ENCODE measurements around the gene MRPL45.
"Not testable (repeated sequence)": the region's sequence is repeated elsewhere in the genome, so short reads cannot be mapped to it uniquely, and the experiment has no call there.

MRPL45 gene

GRCh38 chr17:38296834-38297517 lies at the start of gene MRPL45:
TSS of gene MRPL45 (plus strand) at chr17:38297168. CDS start at chr17:38297184, 16 bp downstream.
- DNase-seq (ENCODE audit: low read depth in 2 of 2, low spot score in 1 of 2) = peak; percentile 84 to 92

GRCh38 chr17:38253191-38253590 lies 43.8 kb upstream of the MRPL45 start:
- DNase-seq (ENCODE audit: low read depth in 2 of 2, low spot score in 1 of 2) = not testable (repeated sequence)

DNA sequence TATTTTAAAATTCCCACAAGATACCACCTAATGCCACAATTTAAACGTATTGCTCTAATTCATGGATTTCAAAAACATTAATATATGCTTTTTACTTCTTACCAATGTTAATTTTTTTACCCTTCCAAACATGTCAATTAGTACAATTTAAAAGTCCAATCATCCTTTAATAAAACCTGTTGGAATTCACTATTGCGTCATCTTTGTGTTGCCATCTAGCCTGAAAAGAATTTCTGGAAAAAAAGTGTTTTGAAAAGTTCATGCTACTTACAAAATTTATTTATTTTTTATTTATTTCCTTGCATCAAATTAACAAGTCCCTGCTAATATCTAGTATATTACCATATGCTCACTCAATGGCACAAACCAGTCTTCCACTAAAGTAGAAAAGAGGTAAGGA lies 42.6 kb upstream of the MRPL45 start:
- DNase-seq (ENCODE audit: low read depth in 2 of 2, low spot score in 1 of 2) = not testable (repeated sequence)

GRCh38 chr17:38257013-38257621 lies 39.9 kb upstream of the MRPL45 start:
- DNase-seq (ENCODE audit: low read depth in 2 of 2, low spot score in 1 of 2) = peak; percentile 65 to 84

- not testable (repeated sequence) for DNase-seq (ENCODE audit: low read depth in 2 of 2, low spot score in 1 of 2)
Measured at GRCh38 chr17:38265974-38266506, 30.9 kb upstream of the MRPL45 start.

DNA sequence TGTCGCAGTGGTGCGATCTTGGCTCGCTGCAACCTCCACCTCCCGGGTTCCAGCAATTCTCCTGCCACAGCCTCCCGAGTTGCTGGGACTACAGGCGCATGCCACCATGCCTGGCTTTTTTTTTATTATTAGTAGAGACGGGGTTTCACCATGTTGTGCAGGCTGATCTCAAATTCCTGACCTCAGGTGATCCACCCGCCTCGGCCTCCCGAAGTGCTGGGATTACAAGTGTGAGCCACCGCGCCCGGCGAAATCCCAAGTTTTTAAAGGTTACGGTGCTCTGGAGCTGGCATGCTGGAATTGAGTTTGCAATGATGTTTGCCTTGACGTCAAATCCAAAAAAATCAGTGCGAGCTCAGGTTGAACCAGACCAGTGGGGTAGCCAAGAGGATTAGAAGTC lies 30.4 kb upstream of the MRPL45 start:
- DNase-seq (ENCODE audit: low read depth in 2 of 2, low spot score in 1 of 2) = not testable (repeated sequence)

GRCh38 chr17:38268138-38268537 lies 28.8 kb upstream of the MRPL45 start:
- DNase-seq (ENCODE audit: low read depth in 2 of 2, low spot score in 1 of 2) = not testable (repeated sequence)

GRCh38 chr17:38269045-38269444 lies 27.9 kb upstream of the MRPL45 start:
- not testable (repeated sequence) for DNase-seq (ENCODE audit: low read depth in 2 of 2, low spot score in 1 of 2)

DNA sequence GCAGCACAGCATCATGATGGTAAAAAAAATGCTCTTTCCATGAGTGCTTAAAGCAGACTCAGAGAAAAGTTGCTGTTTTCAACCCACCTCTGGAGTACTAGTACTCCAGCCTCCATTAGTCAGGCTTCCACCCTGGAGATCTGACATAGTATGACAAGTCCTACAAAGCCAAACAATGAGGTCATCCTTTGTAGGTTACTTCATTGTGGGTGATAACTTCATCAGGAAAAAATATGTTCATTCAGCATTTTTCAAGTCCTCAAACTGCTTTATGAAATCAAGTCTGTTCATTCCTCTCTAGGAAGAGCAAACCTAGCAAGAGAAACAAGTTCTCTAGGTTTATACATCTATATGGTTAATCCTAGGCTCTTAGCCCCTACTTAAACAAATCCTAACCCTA lies 27.4 kb upstream of the MRPL45 start:
- DNase-seq (ENCODE audit: low read depth in 2 of 2, low spot score in 1 of 2) = not testable (repeated sequence)

DNA sequence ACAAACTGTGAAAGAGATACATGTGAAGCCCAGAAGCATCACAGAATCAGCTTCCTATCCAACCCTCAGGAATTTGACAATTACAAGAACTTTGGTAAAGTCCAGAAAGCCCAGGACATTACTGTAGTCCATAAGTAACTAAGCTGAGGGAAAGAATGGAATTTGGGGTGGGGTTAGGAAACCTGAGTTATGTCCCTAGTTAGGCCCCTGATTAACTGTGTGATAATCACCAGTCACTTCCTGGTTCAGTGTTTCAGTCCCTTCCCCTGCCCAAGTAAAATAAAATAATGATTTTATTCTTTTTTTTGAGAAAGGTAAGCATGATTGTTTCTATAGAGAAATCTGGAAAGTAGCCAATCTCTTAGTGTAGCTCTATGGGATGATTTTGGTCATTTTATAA lies 11.0 kb upstream of the MRPL45 start:
- not testable (repeated sequence) for DNase-seq (ENCODE audit: low read depth in 2 of 2, low spot score in 1 of 2)

DNA sequence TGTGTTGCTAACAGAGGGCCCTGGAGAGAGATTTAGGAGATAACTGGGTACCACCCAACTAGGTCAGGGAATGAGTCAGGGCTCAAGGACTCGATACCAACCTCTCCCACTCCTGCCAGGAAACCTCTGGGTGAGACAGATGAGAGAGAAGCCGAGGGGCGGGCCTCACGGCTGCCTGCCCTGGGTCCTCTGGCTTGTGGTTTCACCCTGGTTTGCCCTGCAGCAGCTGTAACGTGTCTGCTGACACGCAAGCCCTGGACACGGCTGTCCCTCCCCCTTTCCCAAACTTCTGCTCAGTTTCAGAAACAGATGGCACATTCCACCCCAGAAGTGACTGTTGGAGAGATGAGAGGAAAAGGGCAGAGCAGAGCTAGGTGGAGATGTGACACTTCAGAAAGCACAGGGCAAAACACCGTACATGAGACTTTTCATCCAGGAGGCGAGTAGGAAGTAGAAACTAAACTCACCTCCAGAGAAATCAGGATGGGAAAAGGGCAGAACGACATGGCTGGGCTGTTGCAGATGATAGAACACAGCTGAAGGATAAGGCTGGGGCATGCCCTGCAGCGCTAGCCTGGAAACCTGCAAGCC lies 10.4 kb upstream of the MRPL45 start:
- not testable (repeated sequence) for DNase-seq (ENCODE audit: low read depth in 2 of 2, low spot score in 1 of 2)

DNA sequence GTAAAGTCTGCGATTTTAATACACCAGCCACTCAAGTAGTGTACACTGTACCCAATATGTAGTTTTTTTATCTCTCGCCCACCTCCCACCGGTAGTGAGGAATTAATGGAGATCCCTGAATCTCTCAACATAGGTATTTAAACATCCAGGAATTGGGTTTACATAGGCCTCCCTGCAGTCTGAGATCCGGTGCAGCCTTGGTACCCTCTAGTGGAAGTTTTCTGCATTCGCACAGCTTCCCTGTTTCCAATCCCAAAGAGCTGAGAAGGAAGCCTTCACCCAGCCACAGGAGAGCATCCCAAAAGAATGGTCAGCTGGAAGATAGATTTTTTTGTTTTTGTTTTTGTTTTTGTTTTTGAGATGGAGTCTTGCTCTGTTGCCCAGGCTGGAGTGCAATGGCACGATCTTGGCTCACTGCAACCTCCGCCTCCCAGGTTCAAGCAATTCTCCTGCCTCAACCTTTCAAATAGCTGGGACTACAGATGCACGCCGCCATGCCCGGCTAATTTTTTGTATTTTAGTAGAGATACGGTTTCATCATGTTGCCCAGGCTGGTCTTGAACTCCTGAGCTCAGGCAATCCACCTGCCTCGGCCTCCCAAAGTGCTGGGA lies 8.6 kb upstream of the MRPL45 start:
- DNase-seq (ENCODE audit: low read depth in 2 of 2, low spot score in 1 of 2) = not testable (repeated sequence)

GRCh38 chr17:38289760-38290159 lies 7.2 kb upstream of the MRPL45 start:
- not testable (repeated sequence) for DNase-seq (ENCODE audit: low read depth in 2 of 2, low spot score in 1 of 2)

- DNase-seq (ENCODE audit: low read depth in 2 of 2, low spot score in 1 of 2) = not testable (repeated sequence)
Measured at GRCh38 chr17:38295602-38296365, 1.2 kb upstream of the MRPL45 start.

DNA sequence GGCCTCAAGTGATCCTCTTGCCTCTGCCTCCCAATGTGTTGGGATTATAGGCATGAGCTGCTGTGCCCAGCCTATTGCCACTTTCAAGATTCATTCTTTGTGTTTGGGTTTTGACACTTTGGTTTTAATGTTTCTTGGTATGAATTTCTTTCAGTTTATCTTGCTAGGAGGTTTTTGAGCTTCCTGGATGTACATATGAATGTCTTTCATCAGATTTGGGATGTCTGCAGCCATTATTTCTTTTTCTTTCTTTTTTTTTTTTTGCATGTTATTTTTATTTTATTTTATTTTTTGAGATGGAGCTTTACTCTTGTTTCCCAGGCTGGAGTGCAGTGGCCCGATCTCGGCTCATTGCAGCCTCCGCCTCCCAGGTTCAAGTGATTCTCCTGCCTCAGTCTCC lies 18.5 kb downstream of the MRPL45 start:
- no peak for DNase-seq (ENCODE audit: low read depth in 2 of 2, low spot score in 1 of 2)

DNA sequence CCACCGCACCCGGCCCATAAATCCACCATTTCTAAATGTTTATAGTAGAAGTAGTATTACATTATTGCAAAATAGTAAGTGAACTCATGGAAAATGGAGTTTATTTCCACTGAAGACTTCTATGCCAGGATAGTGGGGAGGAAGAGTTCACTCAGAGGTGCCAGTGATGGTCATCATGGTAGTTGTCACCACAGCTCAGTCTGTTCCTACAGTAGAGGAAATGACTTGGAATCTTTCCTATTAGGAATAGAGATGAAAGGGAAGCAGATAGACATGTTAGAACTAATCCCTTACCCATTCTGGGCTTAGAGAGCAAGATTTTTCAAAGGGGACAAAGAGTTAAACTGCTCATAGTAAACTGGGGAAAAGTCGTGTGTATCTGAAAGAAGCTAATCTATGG lies 20.1 kb downstream of the MRPL45 start:
- DNase-seq (ENCODE audit: low read depth in 2 of 2, low spot score in 1 of 2) = no peak

- DNase-seq (ENCODE audit: low read depth in 2 of 2, low spot score in 1 of 2) = no peak
Measured at GRCh38 chr17:38320482-38320881, 23.5 kb downstream of the MRPL45 start.

GRCh38 chr17:38322156-38322779 lies 25.3 kb downstream of the MRPL45 start:
- peak; percentile 45 to 62 for DNase-seq (ENCODE audit: low read depth in 2 of 2, low spot score in 1 of 2)

DNA sequence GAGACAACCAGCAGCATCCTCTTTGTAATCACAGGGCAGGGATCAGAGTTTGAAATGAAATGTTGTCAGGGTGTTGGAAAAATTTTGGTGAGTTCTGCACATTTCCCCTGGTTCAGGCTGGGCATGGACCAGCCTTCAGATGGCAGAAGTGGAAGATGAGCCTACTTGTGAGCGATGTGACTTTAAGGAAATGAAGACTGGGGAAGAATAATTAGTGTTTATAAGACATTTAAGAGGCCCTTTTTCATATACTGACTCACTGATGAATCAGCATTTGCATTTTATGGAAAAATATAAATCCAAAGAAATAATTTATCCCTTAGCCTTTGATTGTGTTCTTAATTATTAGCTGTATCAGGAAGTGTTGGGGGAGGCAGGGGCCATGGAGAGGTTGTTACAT lies 25.9 kb downstream of the MRPL45 start:
- DNase-seq (ENCODE audit: low read depth in 2 of 2, low spot score in 1 of 2) = no peak

- no peak for DNase-seq (ENCODE audit: low read depth in 2 of 2, low spot score in 1 of 2)
Measured at GRCh38 chr17:38324141-38324697, 27.3 kb downstream of the MRPL45 start.

Data from stimulated activated CD8-positive, alpha-beta memory T cell treated with anti-CD3 and anti-CD28 coated beads, Interleukin-4, amount 100 ng/mL, for 4 hours (primary cell).